Coronary artery (tissue), 2 donors: Measurements from ENCODE around the gene GPR39.

Experiments
- DNase-seq: peaks from one replicate; pipeline ENCODE4 v3.0.0-alpha.2; 2017; ENCODE audit warnings: low spot score
- H3K27ac ChIP-seq, 2 donors: fragments of 200-600 bp; sonication (generic); one replicate each; pipeline ENCODE4 v1.5.1; 2016 to 2019
- H3K4me3 ChIP-seq: fragments of 200-600 bp; sonication (generic); 2 replicates; pipeline ENCODE4 v1.5.1; 2016; ENCODE audit warnings: mild to moderate bottlenecking, moderate library complexity
- CTCF ChIP-seq: fragments of 200-600 bp; sonication (generic); IDR thresholded peaks from one replicate; pipeline ENCODE4 v1.5.1; 2019; ENCODE audit warnings: antibody characterized with exemption

Gene GPR39

GRCh38 chr2:132470746-132471145 is 54.1 kb downstream of the GPR39 start:
- no peak for DNase-seq
- TF ChIP-seq CTCF = no peak
- no peak overlapping the region for H3K27ac ChIP-seq
- H3K4me3 ChIP-seq = no peak overlapping the region

- H3K27ac ChIP-seq = no peak overlapping the region
- DNase-seq = no peak
- TF ChIP-seq CTCF = no peak
- no peak overlapping the region for H3K4me3 ChIP-seq
Observed at GRCh38 chr2:132473174-132473883, 56.7 kb downstream of the GPR39 start.

- H3K27ac ChIP-seq = no peak overlapping the region
- H3K4me3 ChIP-seq = no peak overlapping the region
- DNase-seq = no peak
- TF ChIP-seq CTCF = no peak
Observed at GRCh38 chr2:132475615-132476014, 59.0 kb downstream of the GPR39 start.

GRCh38 chr2:132477436-132477835 is 60.8 kb downstream of the GPR39 start:
- Histone ChIP-seq H3K27ac (no peak overlapping the region), H3K4me3 (no peak overlapping the region)
- TF ChIP-seq CTCF = no peak
- DNase-seq = no peak

GRCh38 chr2:132477962-132478361 is 61.4 kb downstream of the GPR39 start:
- H3K4me3 ChIP-seq = no peak overlapping the region
- no peak for DNase-seq
- H3K27ac ChIP-seq = no peak overlapping the region
- TF ChIP-seq CTCF = no peak

GRCh38 chr2:132478461-132479105 is 62.0 kb downstream of the GPR39 start:
- no peak overlapping the region for H3K4me3 ChIP-seq
- DNase-seq = no peak
- H3K27ac ChIP-seq = no peak overlapping the region
- no peak for TF ChIP-seq CTCF

- H3K27ac ChIP-seq = no peak overlapping the region
- no peak for TF ChIP-seq CTCF
- no peak overlapping the region for H3K4me3 ChIP-seq
- DNase-seq = no peak
Observed at GRCh38 chr2:132479155-132479554, 62.5 kb downstream of the GPR39 start.
